Retinal pigment epithelial cell (primary cell): ENCODE measurements around the gene AKR1C4.

Experiments
- DNase-seq: peaks from one replicate; pipeline ENCODE4 v3.0.0-alpha.2; 2010; ENCODE audit warnings: low read depth
- H3K4me3 ChIP-seq: 2 replicates; pipeline ENCODE4 v1.5.1; 2011; ENCODE audit warnings: mild to moderate bottlenecking, low read length, control low read depth, moderate library complexity
- TF ChIP-seq, protein P1 (sequence below): conservative IDR thresholded peaks from 2 replicates; pipeline ENCODE4 v1.5.1; 2011; ENCODE audit warnings: low read depth, low read length, control low read depth, inconsistent platforms

The AKR1C4 gene

DNA sequence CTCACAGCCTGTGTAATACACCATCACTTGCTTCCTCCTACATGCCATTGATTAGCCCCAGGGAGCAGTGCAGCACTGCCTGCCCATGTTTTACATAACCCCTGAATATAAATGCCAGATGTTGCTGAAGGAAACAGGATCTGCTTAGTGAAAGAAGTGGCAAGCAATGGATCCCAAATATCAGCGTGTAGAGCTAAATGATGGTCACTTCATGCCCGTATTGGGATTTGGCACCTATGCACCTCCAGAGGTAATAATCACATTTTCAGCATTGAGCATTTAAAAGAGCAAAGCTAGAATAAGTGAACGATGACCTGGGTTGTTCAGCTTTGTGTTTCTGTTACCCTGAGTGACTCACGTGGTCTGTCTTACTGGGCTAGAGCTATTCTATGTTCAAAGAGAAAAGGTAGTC is at the start of gene AKR1C4:
AKR1C4 (plus strand) TSS at position 136 of the 412 bp plus-strand sequence; CDS start at position 167, 31 bp downstream.
- DNase-seq: no peak
- H3K4me3 ChIP-seq: no peak within 1 kb of the TSS
- TF ChIP-seq, protein P1, sequence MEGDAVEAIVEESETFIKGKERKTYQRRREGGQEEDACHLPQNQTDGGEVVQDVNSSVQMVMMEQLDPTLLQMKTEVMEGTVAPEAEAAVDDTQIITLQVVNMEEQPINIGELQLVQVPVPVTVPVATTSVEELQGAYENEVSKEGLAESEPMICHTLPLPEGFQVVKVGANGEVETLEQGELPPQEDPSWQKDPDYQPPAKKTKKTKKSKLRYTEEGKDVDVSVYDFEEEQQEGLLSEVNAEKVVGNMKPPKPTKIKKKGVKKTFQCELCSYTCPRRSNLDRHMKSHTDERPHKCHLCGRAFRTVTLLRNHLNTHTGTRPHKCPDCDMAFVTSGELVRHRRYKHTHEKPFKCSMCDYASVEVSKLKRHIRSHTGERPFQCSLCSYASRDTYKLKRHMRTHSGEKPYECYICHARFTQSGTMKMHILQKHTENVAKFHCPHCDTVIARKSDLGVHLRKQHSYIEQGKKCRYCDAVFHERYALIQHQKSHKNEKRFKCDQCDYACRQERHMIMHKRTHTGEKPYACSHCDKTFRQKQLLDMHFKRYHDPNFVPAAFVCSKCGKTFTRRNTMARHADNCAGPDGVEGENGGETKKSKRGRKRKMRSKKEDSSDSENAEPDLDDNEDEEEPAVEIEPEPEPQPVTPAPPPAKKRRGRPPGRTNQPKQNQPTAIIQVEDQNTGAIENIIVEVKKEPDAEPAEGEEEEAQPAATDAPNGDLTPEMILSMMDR: no peak

DNA sequence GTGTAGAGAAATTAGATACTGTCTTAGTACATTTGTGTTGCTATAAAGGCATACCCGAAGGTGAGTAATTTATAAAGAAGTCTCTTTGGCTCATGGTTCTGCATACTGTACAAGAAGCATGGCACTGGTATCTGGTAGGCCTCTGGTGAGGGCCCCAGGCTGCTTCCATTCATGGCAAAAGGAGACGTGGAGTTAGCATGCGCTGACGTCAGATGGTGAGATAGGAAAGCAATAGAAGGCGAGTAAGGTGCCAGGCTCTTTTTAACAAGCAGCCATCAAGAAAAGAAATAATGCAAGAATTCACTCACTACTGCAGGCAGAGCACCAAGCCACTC is 49.8 kb upstream of the AKR1C4 start:
- DNase-seq: no peak
- TF ChIP-seq, protein P1: no peak
- H3K4me3 ChIP-seq: no peak overlapping the region

DNA sequence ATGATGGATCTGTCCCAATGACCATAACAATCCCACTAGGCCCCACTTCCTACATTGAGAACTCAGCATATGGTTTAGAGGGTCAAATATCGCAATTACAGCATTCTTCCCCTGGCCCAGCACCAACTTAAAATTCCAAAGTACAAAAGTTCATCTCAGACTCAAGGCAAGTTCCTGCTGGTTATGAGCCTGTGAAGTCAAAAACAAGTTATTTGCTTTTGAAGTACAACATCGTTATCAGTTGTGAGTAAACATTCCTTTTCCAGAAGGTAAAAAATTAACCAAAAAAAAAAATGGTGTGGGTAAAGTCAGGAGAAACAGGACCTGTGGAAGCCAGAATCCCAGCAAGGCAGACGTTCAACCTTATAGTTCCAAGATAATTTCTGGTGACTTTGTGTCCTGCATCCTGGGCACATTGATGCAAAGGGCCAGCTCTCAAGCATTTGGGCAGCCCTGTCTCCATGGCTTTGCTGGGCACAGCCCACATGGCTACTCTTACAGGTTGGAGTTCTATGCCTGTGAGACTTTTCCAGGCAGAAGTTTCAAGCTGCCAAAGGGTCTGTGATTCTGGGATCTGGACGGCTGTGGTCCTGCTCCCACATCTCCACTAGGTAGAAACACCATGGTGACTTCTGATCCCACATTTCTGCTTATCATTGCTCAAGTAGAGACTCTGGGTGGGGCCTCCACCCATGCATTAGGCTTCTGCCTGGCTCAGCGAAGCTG is 49.2 kb upstream of the AKR1C4 start:
- DNase-seq: no peak
- H3K4me3 ChIP-seq: no peak overlapping the region
- TF ChIP-seq, protein P1: no peak

DNA sequence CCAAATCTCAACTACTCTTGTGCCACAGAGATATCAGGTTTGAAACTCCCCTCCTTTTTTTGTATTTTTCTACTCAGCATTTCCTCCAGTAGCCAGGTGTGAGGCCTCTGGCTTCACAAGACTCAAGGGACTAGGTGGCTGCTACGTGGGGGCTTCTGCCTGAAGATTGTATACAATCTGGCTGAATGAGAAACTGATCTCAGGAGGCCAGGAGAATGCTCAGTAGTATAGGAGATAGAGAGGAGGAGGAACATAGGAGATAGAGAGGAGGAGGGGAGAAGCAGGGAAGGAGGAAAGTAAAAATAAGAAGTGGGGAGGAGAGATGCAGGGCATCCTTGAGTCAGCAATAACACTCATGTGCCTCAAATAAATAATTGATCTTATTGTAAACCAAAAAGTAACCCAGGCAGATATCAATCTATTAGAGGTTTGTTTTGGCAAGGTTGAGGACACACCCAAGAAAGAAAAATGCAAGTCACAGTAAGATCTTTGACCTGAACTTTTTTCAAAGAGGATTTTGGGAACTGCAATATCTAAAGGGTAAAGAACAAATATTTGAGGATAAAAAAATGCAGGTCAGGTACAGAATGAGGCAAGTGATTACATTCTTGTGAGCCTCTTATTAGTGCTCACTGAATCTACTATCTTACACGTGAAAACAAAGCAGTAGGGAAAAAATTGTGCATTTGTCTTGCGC is 48.5 kb upstream of the AKR1C4 start:
- no peak overlapping the region for H3K4me3 ChIP-seq
- DNase-seq: no peak
- TF ChIP-seq, protein P1: no peak

DNA sequence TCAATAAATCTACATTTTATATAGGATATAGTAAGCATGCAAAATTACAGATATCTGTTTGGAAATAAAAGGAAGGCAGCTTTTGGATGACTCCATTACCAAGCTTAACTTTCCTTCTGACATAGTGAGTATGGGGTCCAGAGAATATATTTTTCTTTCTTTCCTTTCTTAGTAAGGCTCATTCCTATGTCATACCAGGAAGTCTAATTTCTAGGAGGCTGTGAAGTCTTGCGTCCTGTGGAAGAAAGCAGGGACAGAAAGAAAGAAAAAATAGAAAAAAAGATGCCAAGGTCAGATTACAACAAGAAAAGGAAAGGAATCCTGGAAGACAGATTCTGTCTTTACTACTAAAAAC is 48.0 kb upstream of the AKR1C4 start:
- no peak overlapping the region for H3K4me3 ChIP-seq
- no peak for DNase-seq
- TF ChIP-seq, protein P1: no peak

DNA sequence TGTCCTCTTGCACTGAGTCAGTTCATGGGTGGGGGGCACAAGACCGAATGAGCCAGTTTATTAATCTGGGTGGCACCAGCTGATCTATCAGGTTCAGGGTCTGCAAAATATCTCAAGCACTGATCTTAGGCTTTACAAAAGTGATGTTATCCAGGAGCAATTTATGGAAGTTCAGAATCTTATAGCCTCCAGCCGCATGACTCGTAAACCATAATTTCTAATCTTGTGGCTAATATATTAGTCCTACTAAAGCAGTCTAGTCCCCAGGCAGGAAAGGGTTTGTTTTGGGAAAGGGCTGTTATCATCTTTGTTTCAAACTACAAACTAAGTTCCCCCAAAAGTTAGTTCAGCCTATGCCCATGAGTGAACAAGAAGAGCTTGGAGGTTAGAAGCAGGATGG is 45.6 kb upstream of the AKR1C4 start:
- no peak for DNase-seq
- TF ChIP-seq, protein P1: no peak
- no peak overlapping the region for H3K4me3 ChIP-seq

DNA sequence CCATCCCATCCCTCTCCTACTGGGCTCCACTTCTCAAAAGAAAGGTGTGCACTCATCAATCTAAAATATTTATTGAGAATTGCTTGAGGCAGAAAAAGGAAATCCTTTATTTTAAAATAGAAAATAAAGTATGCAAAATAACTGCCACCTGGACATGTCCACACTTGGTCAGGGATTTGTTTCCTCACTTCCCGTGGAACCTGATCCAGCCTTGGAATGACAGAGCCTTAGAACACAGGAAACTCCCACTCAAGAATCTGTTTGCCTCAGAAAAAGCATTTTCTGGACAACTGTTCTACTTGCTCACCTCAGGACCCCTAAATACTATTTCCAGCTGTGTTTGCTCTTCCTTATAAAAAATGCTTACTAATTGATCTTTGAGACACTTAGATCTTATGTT is 40.7 kb upstream of the AKR1C4 start:
- TF ChIP-seq, protein P1: no peak
- no peak overlapping the region for H3K4me3 ChIP-seq
- no peak for DNase-seq
